K562 (cell line): ENCODE data around the gene OTUD5. TPM values are rescaled to one million over a fixed set of nuclear protein-coding genes. Genes with fewer than 3 reads are reported as not detected.

ENCODE experiments used
- ATAC-seq: fragments of 200-7000 bp; cut with Tn5 transposase; 3 replicates; pipeline ENCODE4 v1.9.1; 2020; ENCODE audit warnings: moderate library complexity
- BruUV-seq: library from RNA; stranded (reverse); fragments of 400-500 nt; replicated peaks from 2 replicates; lab custom pipeline; 2021; lab: Mats Ljungman, UMichigan
- CTCF ChIA-PET: fragments of 300-600 bp; formaldehyde crosslinking; extraction: SDS; loops from one replicate; lab custom pipeline; 2021; ENCODE audit warnings: low intra/inter-chr PET ratio; lab: Yijun Ruan, JAX
- POLR2A ChIA-PET: fragments of 300-600, 350-650 bp; sonication (Branson Sonifier 250); formaldehyde crosslinking; extraction: SDS; loops from one replicate; lab custom pipeline; 2021; ENCODE audit warnings: antibody characterized with exemption, inconsistent platforms; lab: Yijun Ruan, JAX
- DNase-seq, 4 experiments: peaks; one replicate each; pipeline versions ENCODE4 v3.0.0 to v3.0.0-alpha.2; 2011 to 2018; ENCODE audit warnings: low spot score in 3 of 4, mixed read lengths in 3 of 4; ENCODE audit errors: extremely low read depth in 1 of 4
- FAIRE-seq: peaks from 2 replicates; lab custom pipeline; 2011; peaks lifted over from hg19 to GRCh38; lab: Jason Lieb, UNC
- H2AFZ ChIP-seq: 2 replicates; pipeline ENCODE4 v1.6.0; 2011; ENCODE audit warnings: low read depth, low read length, control low read depth, inconsistent platforms
- H3K27ac ChIP-seq: fragments of 200-600 bp; 3 replicates; pipeline ENCODE4 v1.8.0; 2011; ENCODE audit warnings: low read depth, mild to moderate bottlenecking, control low read depth, inconsistent platforms, low read length, moderate library complexity, mixed read lengths; ENCODE audit errors: extremely low read depth
- H3K27me3 ChIP-seq, 2 experiments: fragments of 300-600 bp in 1 of 2; 2 replicates in 1 of 2; 3 replicates in 1 of 2; pipeline versions ENCODE4 v1.6.0 to v1.8.0; 2011; ENCODE audit warnings: inconsistent platforms in 2 of 2, low read length in 2 of 2, mild to moderate bottlenecking in 1 of 2, mixed read lengths in 1 of 2, moderate library complexity in 1 of 2; ENCODE audit not compliant: control insufficient read depth in 2 of 2, insufficient read depth in 2 of 2
- H3K36me3 ChIP-seq: fragments of 300-600 bp; 3 replicates; pipeline ENCODE4 v1.8.0; 2011; ENCODE audit warnings: mild to moderate bottlenecking, low read length, inconsistent platforms; ENCODE audit not compliant: control insufficient read depth, insufficient read depth
- H3K4me1 ChIP-seq, 2 experiments: fragments of 200-600 bp in 1 of 2; replicated peaks in 1 of 2; 2 replicates in 1 of 2; 3 replicates in 1 of 2; pipeline versions ENCODE4 v1.5.1 to v1.8.0; 2011; ENCODE audit warnings: inconsistent platforms in 2 of 2, low read length in 2 of 2, mild to moderate bottlenecking in 1 of 2, mixed read lengths in 1 of 2, moderate library complexity in 1 of 2; ENCODE audit not compliant: control insufficient read depth in 2 of 2, insufficient read depth in 2 of 2
- H3K4me2 ChIP-seq: 2 replicates; pipeline ENCODE4 v1.6.1; 2011; ENCODE audit warnings: low read length, control low read depth, inconsistent platforms, mixed read lengths; ENCODE audit not compliant: insufficient read depth
- H3K4me3 ChIP-seq: fragments of 200-600 bp; sonication (generic), shearing (Covaris generic); 2 replicates; pipeline ENCODE4 v1.5.1; 2016; ENCODE audit warnings: control low read depth, inconsistent platforms
- H3K79me2 ChIP-seq: fragments of 200-600 bp; 3 replicates; pipeline ENCODE4 v1.8.0; 2011; ENCODE audit warnings: low read length, inconsistent platforms; ENCODE audit not compliant: control insufficient read depth, insufficient read depth
- H3K9ac ChIP-seq, 2 experiments: 2 replicates each; pipeline versions ENCODE4 v1.6.0 to v1.6.1; 2011; ENCODE audit warnings: low read depth in 2 of 2, low read length in 2 of 2, control low read depth in 1 of 2, inconsistent platforms in 1 of 2, mild to moderate bottlenecking in 1 of 2, mixed read lengths in 1 of 2; ENCODE audit not compliant: insufficient read depth in 1 of 2
- H3K9me1 ChIP-seq: one replicate; pipeline ENCODE4 v1.6.0; 2011; ENCODE audit warnings: inconsistent platforms, mild to moderate bottlenecking, low read length, moderate library complexity; ENCODE audit not compliant: control insufficient read depth, insufficient read depth
- H3K9me3 ChIP-seq: replicated peaks from 2 replicates; pipeline ENCODE4 v1.5.1; 2011; ENCODE audit warnings: low read depth, low read length, inconsistent platforms; ENCODE audit not compliant: control insufficient read depth, insufficient read depth
- H4K20me1 ChIP-seq: replicated peaks from 2 replicates; pipeline ENCODE4 v1.6.1; 2011; ENCODE audit warnings: low read length, inconsistent platforms, mixed read lengths; ENCODE audit not compliant: control insufficient read depth, insufficient read depth
- CAMTA2 ChIP-seq: fragments of 250-450 bp; sonication (Bioruptor Pico); conservative IDR thresholded peaks from 2 replicates; pipeline ENCODE4 v1.5.1; 2022
- CBFB ChIP-seq: sonication (generic); formaldehyde crosslinking; IDR thresholded peaks from 2 replicates; pipeline ENCODE4 v1.4.0; 2020; ENCODE audit warnings: mild to moderate bottlenecking, missing genetic modification reagents
- CBX3 ChIP-seq, 2 experiments: IDR thresholded peaks; 1 replicate in 1 of 2; 2 replicates in 1 of 2; pipeline ENCODE4 v1.6.1; 2012; ENCODE audit warnings: inconsistent platforms in 2 of 2, low read length in 2 of 2, borderline replicate concordance in 1 of 2, control low read depth in 1 of 2
- CEBPG ChIP-seq, 3 experiments: fragments of 200-800 bp in 1 of 3; sonication (Bioruptor generic) in 1 of 3; sonication (generic) in 1 of 3; formaldehyde crosslinking in 1 of 3; IDR thresholded peaks in 2 of 3; conservative IDR thresholded peaks in 1 of 3; 2 replicates each; pipeline versions ENCODE4 v1.6.1 to v1.8.0; 2016 to 2022; ENCODE audit warnings: missing compliant biosample characterization in 2 of 3, missing genetic modification characterization in 2 of 3, mild to moderate bottlenecking in 1 of 3, missing genetic modification reagents in 1 of 3
- CHD2 ChIP-seq: IDR thresholded peaks from 2 replicates; pipeline ENCODE4 v1.6.1; 2011; ENCODE audit warnings: low read depth, low read length
- CREB3L1 ChIP-seq: fragments of 450-650 bp; IDR thresholded peaks from 2 replicates; pipeline ENCODE4 v1.6.1; 2014; ENCODE audit warnings: low read depth, mild to moderate bottlenecking, moderate library complexity, borderline replicate concordance
- EHMT2 ChIP-seq: fragments of 450-650 bp; IDR thresholded peaks from 2 replicates; pipeline ENCODE4 v1.6.1; 2018; ENCODE audit warnings: antibody characterized with exemption
- ETS2 ChIP-seq: IDR thresholded peaks from 2 replicates; pipeline ENCODE4 v1.6.1; 2016; ENCODE audit warnings: borderline replicate concordance, missing genetic modification characterization, mild to moderate bottlenecking, moderate library complexity, missing compliant biosample characterization; ENCODE audit not compliant: poor library complexity, severe bottlenecking
- HMGN3 ChIP-seq: IDR thresholded peaks from 2 replicates; pipeline ENCODE4 v1.6.1; 2011; ENCODE audit warnings: borderline replicate concordance, low read depth, mild to moderate bottlenecking, mixed read lengths, low read length; ENCODE audit not compliant: insufficient read length; ENCODE audit errors: extremely low read depth
- MAFF ChIP-seq: IDR thresholded peaks from 2 replicates; pipeline ENCODE4 v1.6.1; 2012; ENCODE audit warnings: low read length, improper control_type of control experiment
- PCBP1 ChIP-seq: fragments of 200-400 bp; formaldehyde crosslinking; IDR thresholded peaks from 2 replicates; pipeline ENCODE4 v1.6.1; 2018; ENCODE audit warnings: mild to moderate bottlenecking, low read depth, low read length; ENCODE audit not compliant: poor library complexity, severe bottlenecking
- RCOR1 ChIP-seq, 2 experiments: IDR thresholded peaks; 2 replicates each; pipeline ENCODE4 v1.6.1; 2012; ENCODE audit warnings: low read depth in 2 of 2, low read length in 2 of 2, borderline replicate concordance in 1 of 2, improper control_type of control experiment in 1 of 2
- SMAD1 ChIP-seq: fragments of 150-350 bp; IDR thresholded peaks from 2 replicates; pipeline ENCODE4 v1.6.1; 2014; ENCODE audit warnings: low read length, low read depth; ENCODE audit not compliant: partially characterized antibody
- TAF9B ChIP-seq: fragments of 450-650 bp; IDR thresholded peaks from 2 replicates; pipeline ENCODE4 v1.6.1; 2018; ENCODE audit warnings: mild to moderate bottlenecking; ENCODE audit not compliant: partially characterized antibody
- ZBTB43 ChIP-seq: sonication (generic); formaldehyde crosslinking; IDR thresholded peaks from 2 replicates; pipeline ENCODE4 v1.8.0; 2023; ENCODE audit warnings: mild to moderate bottlenecking, missing genetic modification reagents
- ZFP36 ChIP-seq: fragments of 150-350 bp; IDR thresholded peaks from 2 replicates; pipeline ENCODE4 v1.6.1; 2018; ENCODE audit warnings: low read length, low read depth; ENCODE audit not compliant: partially characterized antibody
- ZNF197 ChIP-seq: fragments of 200-800 bp; sonication (Bioruptor generic); IDR thresholded peaks from 2 replicates; pipeline ENCODE4 v1.6.1; 2016; ENCODE audit warnings: low read depth, missing genetic modification characterization, missing compliant biosample characterization
- ZZZ3 ChIP-seq: fragments of 450-650 bp; IDR thresholded peaks from 2 replicates; pipeline ENCODE4 v1.6.1; 2016; ENCODE audit warnings: antibody characterized with exemption, mild to moderate bottlenecking, moderate library complexity
- WGBS: fragments of 100-300 bp; shearing (Covaris generic); methylation state at CpG from one replicate; pipeline ENCODE4 v1.1.6; 2016; ENCODE audit warnings: low coverage, mixed read lengths; ENCODE audit not compliant: insufficient coverage; ENCODE audit errors: missing lambda C conversion rate; 5-methylcytosine and 5-hydroxymethylcytosine counted together
- in situ Hi-C: fragments of 300-500 bp; cut with MboI; formaldehyde crosslinking; loops from 4 replicates; pipeline ENCODE4 v1.15.0; 2018; ENCODE audit warnings: inconsistent platforms, mixed read lengths
- intact Hi-C: fragments of 100-400 bp; cut with micrococcal nuclease; formaldehyde crosslinking; loops from 2 replicates; pipeline ENCODE4 v1.14.2; 2022
- polyA plus RNA-seq, 8 experiments: library from polyadenylated mRNA; depleted of rRNA in 4 of 8; stranded (reverse) in 5 of 8; unstranded in 3 of 8; fragments of >200 nt; fragmentation: Nextera tagmentation in 2 of 8; fragmentation: Illumina TruSeq in 1 of 8; extraction: Ambion mirVana in 2 of 8; extraction: Trizol in 1 of 8; gene quantifications; 2 replicates each; pipeline versions ENCODE4 v1.2.1 to v1.2.3, GENCODE V29; 2011 to 2014; ENCODE audit warnings: inconsistent platforms in 1 of 8, missing spikeins in 1 of 8
- total RNA-seq, 7 experiments: library from RNA; depleted of rRNA in 6 of 7; stranded (reverse); fragments of >200 nt in 6 of 7; fragmentation: Illumina TruSeq in 2 of 7; extraction: Trizol in 2 of 7; gene quantifications; 2 replicates each; pipeline versions ENCODE4 v1.2.1 to v1.2.3, GENCODE V29; 2011 to 2021; ENCODE audit warnings: low replicate concordance in 1 of 7

OTUD5 gene
- total and polyA plus RNA-seq, 9 of the 15 experiments (the other 6 are each of a cell fraction or from before 2014, with no cell fraction given): 3.6 to 102 (median 59.0) TPM

- TF ChIP-seq PCBP1 (no peak), RCOR1 (IDR thresholded peaks at IDR 0.05; ENCODE audit: borderline replicate concordance in 1 of 2, low read depth in 2 of 2, low read length in 2 of 2) (peak in 1 of 2 experiments; percentile 60; a peak in 1 of 4 replicates), ZZZ3 (no peak), TAF9B (no peak), CBX3 (IDR thresholded peaks at IDR 0.05; ENCODE audit: borderline replicate concordance in 1 of 2, low read length in 2 of 2) (peak in 1 of 2 experiments; percentile 28; a peak in 1 of 3 replicates), MAFF (no peak), CHD2 (no peak), SMAD1 (no peak), CBFB (no peak)
These were observed 14.5 kb downstream of the OTUD5 start (continued) for GRCh38 chrX:48942895-48943294.

- intact Hi-C loops: loop anchor here (5.0 kb wide), 1 partner anchor 138 kb away; the partner anchor contains the start of gene HDAC6
- H3K9me1 ChIP-seq: no peaks in the 10 kb centered on the region
- H3K9me3 ChIP-seq: no peaks in the 10 kb centered on the region
- ATAC-seq (peak; percentile 73), DNase-seq (peak; percentile 71 to 93 (median 81)), FAIRE-seq (peak; percentile 90)
- peaks cover 95% of the 10 kb centered on the region for H3K79me2 ChIP-seq
- POLR2A ChIA-PET: interaction anchor here (0.6 to 1.3 kb wide), 5 partner anchors 8 to 215 kb away, joined by 3 to 11 read pairs (median 4); partner anchors contain the start of gene OTUD5
- H3K27me3 ChIP-seq: no peaks in the 10 kb centered on the region
- 0% methylated on average over 2 of the region's 2 CpGs for WGBS
- peak overlapping the region; percentile 60 to 65; a peak in 3 of 4 replicates for H3K9ac ChIP-seq
- no peaks in the 10 kb centered on the region for H4K20me1 ChIP-seq
- H3K4me3 ChIP-seq: no peak overlapping the region
- CTCF ChIA-PET: interaction anchor here (0.5 kb wide), 1 partner anchor 18 kb away, joined by 3 read pairs; no protein-coding TSS in a partner anchor
- H3K4me1 ChIP-seq: peaks cover 68 to 84% of the 10 kb centered on the region in 2 experiments
- peak overlapping the region; percentile 91 for H3K27ac ChIP-seq
- H2AFZ ChIP-seq: no peak overlapping the region
- peaks cover 59% of the 10 kb centered on the region for H3K36me3 ChIP-seq
- BruUV-seq: no TSS peak
- H3K4me2 ChIP-seq: peak overlapping the region; percentile 30
- in situ Hi-C loops: no loop called here
- peak; percentile 83; the same call in 1 of the 2 replicates for TF ChIP-seq CAMTA2 (CRISPR knock-in tag)
- TF ChIP-seq ETS2 (tag): no peak
- no peak for TF ChIP-seq HMGN3
- no peak for TF ChIP-seq ZNF197 (CRISPR knock-in tag)
- TF ChIP-seq ZFP36: no peak
- TF ChIP-seq EHMT2: peak; percentile 64; the same call in 1 of the 2 replicates
- TF ChIP-seq CEBPG (CRISPR knock-in tag; IDR thresholded peaks at IDR 0.05): peak; percentile 51; the same call in 1 of the 2 replicates
- TF ChIP-seq CEBPG (tag; conservative IDR thresholded peaks at IDR 0.05 in 1 of 2, IDR thresholded peaks at IDR 0.05 in 1 of 2): no peak
- TF ChIP-seq ZBTB43: no peak
- TF ChIP-seq CREB3L1: no peak
These were observed 16.9 kb downstream of the OTUD5 start for GRCh38 chrX:48940404-48940955.
